ENCODE measurements around the gene PTPRM.

DNA sequence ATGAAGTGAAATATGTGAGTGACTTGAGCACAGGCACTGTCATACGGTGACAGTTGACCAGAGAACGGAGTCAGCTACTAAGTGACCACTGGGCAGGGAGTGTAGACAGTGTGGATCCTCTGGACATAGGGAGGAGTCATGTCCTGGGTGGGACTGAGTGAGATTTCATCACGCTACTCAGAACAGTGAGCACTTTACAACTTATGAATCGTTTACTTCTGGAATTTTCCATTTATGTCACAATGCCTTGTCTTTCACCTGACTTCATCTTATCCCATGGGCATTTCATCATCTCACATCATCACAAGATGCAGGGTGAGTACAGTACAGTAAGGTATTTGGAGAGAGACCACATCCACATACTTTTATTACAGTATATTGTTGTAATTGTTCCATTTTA is 29.0 kb downstream of the PTPRM start:
- TF ChIP-seq, protein P1, sequence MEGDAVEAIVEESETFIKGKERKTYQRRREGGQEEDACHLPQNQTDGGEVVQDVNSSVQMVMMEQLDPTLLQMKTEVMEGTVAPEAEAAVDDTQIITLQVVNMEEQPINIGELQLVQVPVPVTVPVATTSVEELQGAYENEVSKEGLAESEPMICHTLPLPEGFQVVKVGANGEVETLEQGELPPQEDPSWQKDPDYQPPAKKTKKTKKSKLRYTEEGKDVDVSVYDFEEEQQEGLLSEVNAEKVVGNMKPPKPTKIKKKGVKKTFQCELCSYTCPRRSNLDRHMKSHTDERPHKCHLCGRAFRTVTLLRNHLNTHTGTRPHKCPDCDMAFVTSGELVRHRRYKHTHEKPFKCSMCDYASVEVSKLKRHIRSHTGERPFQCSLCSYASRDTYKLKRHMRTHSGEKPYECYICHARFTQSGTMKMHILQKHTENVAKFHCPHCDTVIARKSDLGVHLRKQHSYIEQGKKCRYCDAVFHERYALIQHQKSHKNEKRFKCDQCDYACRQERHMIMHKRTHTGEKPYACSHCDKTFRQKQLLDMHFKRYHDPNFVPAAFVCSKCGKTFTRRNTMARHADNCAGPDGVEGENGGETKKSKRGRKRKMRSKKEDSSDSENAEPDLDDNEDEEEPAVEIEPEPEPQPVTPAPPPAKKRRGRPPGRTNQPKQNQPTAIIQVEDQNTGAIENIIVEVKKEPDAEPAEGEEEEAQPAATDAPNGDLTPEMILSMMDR (IDR thresholded peaks at IDR 0.05) = no peak
- TF ChIP-seq POLR2A (IDR thresholded peaks at IDR 0.05) (no peak), EP300 (IDR thresholded peaks at IDR 0.05) (no peak)

Measured in ovary (tissue), 3 donors.